ENCODE measurements around the gene CNTN2.

The CNTN2 gene

DNA sequence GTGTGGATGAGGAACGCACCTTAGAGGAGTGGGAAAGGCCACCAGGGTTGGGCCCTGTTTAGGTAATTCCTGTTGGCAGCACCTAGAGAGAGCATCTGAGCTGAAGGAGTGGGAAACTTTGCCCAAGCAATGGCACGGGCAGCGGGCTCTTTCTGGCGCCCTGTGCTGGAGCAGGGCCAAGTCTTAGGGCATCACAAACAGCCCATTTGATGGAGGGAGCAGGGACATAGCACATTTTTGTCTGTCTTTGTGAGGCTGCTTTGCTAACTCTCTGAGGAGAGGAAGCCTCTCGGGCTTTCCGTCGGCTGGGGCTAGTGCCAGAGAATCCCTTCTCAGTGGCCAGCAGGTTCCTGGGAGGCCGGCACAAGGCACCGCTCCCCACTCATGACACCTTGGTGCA, 22.5 kb upstream of the CNTN2 start:
- DNase-seq, result no peak

DNA sequence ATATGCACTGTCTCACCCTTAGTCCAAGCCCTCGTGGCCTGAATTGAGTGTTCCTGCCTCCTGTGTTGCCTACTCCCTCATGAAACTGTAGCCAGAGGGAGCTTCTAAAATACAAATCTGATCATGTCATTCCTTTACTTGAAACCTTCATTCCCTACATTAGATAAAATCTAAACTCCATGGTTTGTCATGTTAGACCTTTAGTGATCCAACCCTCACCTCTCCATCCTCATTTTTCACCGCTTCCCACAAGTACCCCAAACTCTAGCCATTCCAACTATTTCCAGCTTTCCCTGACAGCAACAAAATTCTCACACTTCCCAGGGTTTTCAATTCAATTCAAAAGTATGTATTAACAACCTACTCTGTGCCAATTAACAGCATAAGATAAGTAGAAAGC, 18.3 kb upstream of the CNTN2 start:
- DNase-seq, result no peak

GRCh38 chr1:205025239-205025638, 17.8 kb upstream of the CNTN2 start:
- no peak for DNase-seq

DNA sequence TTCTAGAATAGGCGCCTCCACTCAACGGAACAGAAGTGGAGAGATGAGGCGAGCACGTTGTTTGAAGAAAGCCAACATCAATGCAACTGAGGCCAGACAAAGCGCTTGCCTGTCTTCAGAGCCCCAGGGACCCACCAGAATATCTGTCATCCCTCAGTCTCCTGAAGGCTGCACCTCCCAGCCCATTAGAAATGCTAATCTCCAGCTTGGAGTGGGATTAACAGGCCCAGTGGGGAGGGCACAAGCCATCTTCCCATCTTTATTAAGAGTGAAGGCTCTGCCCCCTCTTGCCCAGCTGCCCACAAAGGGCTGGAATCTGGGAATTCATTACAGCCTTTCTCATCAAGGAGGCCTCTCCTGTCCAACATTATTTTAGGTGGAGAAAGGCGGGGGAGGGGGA, 16.8 kb upstream of the CNTN2 start:
- DNase-seq, result no peak

- DNase-seq, result no peak
Observed at GRCh38 chr1:205028390-205028789, 14.6 kb upstream of the CNTN2 start.

GRCh38 chr1:205028924-205029323, 14.1 kb upstream of the CNTN2 start:
- DNase-seq, result no peak

GRCh38 chr1:205030241-205030640, 12.8 kb upstream of the CNTN2 start:
- DNase-seq, result no peak

- no peak for DNase-seq
Observed at GRCh38 chr1:205030896-205031295, 12.1 kb upstream of the CNTN2 start.

DNA sequence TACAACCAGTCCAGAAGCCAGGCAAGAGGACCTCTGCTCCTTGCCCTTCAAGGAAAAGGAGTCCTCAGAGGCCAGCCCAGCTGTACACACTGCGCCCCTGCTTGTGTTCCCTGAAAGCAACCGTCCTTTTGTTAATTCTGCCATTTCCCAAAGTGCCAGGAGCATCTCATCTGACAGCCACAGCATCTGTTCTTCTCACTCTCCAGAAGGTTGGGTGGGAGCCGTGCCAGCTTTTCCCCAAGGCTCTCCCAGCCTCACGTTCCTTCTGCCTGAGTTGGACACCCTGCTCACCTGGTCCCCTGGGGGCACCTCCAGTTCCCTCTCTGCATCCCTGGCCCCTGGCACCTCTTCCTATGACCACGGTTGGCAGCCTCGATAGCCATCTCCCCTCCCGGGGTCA, 10.5 kb upstream of the CNTN2 start:
- peak; percentile 35 to 66 for DNase-seq

DNA sequence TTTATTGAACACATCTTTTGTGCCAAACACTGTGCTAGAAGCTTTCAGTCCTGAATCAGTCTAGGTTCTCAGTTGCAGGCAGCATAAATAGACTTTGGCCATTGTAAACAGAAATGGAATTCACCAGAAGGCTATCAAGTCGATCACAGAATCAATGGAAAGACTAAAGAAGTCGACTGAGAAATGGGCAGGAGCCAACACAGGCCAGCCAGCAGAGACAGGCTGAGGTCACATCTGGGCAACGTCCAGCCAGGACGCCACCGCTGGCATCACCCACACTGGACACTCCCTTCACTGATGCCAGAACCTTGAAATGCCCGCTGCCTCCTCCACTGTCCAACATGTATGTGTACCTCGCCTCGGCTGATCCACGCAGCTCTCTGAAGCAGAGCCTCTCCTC, 5.5 kb upstream of the CNTN2 start:
- no peak for DNase-seq

DNA sequence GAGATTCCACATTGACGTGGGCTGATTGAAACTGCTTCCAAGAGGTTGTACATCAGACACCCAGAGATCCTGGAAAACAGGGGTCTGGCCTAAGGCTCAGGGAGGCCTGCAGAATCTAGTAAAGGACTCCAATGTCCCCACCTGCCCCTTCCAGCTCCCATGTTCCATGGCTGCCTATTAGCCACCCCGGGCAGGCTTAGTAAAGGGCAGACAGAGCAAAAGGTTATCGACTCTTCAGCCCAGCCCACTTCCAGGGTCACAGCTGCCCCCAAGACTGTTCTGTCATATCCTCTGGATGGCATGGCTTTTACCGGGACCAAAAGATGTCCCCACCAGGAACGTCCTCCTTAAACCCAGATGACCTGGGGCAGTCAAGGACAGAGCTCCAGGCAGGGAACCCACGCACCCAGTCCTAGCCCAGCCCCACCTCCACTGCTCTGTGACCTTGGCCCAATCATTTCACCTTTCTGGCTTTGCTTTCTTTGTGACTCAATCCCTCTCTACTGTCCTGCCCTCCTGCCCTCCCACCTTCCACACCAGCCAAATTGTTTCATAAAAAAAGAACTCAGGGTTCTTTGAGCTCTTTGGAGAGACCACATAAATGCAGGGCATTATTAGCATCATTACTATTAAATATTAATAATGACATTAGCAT, 4.8 kb upstream of the CNTN2 start:
- DNase-seq, result no peak

- no peak for DNase-seq
Observed at GRCh38 chr1:205041001-205041715, 1.9 kb upstream of the CNTN2 start.

DNA sequence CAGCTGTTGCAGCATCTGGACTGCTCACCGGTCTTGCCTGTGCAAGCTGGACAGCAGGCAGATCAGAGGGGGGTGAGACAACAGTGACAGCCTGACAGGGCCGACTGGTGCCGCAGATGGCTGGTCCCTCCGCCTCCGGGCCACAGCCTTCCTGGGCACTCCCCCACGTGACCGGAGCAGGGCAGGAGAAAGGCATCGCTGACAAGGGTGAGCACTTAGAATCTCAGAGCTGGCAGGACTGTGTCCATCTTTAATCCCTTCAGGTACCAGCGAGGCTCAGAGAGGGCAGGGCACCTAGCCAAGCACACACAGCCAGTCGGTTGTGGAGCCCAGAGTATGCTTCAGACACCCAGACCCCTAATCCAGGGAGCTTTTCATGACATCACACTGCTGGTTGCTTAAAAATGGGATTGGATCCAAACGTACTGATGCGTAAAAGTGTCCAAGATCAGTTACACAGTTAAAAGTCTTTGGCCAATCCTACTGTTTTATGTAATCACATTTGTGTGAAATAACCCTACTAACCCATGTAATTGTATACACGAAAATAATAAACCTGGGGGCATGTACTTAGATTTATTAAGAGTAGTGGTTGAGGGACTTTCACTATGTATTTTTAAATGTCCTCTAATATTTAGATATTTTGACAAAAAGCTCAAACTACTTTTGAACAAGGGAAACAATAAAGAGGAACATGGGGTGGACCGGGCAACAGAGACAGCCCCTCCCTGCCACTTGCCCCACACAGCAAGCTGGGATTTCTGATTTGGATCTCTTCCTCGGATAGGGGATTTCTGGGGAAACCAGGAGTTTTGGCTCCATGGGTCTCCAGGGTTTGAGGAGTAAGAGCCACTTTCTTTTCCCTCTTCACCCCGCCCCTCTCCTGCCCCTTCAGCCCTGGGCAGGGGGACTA, 758 bp upstream of the CNTN2 start:
- DNase-seq, result peak; percentile 31 to 83

- DNase-seq, result no peak
Observed at GRCh38 chr1:205043866-205044265, 854 bp downstream of the CNTN2 start.

DNA sequence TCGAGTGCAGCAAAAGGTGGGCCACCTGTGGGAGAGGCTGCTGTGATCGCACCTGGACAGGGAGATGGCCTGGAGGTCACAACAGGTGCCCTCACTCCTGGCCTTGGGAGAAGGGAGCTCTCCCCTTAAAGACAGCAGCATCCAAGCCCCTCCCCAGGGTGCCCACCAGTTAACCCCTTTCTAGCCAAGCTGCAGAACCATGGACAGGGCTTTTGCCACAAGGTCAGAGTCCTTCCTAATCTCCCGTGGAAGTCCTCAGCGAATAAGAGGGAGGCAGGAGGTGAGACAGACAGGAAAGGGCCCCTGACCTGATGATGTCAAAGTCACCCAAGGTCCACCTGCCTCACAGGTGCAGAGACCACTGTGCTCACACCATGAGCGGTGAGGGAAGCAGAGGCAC, 1.7 kb downstream of the CNTN2 start:
- DNase-seq, result no peak

DNA sequence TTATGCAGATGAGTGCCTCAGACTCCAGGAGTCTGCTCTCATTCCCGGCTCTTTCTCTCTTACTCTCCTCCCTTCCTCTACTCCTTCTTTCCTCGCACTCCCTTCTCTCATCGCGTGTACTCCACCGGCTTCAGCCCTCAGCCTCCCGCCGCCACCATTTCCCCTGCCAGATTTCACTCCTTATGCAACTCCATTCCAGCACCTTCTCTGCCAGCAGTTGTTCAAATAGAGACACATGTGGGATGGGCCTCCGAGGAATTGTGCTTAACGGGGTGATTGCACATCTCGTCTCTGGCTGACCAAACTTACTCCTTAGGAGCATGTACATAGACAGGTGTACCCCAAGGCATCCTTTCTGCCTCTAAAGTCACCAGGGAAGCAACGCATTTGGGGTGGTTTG, 2.1 kb downstream of the CNTN2 start:
- DNase-seq, result no peak

GRCh38 chr1:205046870-205047269, 3.9 kb downstream of the CNTN2 start:
- DNase-seq, result no peak

DNA sequence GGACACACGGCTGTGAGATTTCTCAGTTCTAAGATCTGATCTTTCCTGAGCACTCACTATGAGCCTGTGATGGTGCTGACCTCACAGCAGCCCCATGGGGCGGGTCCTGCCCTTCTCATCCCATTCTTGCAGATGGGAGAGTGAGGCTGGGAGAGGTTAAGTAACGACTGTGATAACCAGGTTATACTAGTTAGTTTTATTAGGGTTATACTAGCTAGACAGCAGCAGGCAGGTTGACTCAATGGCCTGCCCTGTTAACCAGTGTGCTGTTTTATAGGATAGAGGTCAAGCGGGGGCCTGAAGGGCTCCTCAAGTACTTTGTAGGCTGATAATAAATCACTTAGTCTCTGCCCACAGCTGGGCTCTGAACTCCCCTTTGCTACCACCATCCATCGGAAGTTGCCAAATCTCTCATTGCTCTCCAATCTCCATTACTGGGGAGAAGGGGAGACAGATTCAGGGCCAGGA, 4.8 kb downstream of the CNTN2 start:
- DNase-seq, result no peak

DNA sequence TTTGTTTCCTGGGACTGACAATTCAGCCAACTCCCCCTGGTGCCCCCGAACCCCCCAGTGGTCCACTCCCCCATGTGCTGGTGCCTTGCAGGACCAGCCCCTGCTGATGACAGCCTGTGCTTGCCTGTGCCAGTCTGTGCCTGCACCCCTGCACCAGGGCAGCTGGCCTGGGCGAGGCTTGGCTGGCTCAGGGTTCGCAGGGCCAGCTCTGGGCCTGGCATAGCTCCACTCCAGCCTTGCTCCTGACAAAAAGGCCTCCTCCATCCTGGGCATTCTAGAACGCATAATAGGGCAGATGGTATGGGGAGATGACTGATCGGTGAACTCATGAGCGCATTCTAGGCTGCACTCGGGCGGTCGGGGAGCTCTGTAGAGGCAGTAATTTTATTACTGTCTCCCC, 5.4 kb downstream of the CNTN2 start:
- DNase-seq, result peak; percentile 33 to 85

DNA sequence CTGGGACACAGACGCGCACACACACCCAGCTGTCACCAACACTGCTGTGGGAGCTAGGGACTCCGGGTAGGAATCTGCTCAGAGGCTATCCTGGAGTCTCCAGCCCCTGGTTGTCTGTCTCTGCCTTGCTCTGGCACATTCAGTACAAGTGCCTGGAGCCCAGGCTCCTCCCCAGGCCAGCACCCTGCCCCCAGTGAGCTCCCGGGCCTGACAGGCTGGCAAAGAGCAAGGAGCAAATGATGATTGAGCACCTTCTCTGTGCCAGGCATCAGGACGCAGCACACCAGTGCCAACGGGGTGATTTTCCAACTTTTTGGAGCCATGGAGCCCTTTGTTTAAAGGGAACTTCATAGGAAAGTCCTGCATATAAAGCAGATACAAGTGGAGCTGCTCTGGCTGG, 6.5 kb downstream of the CNTN2 start:
- DNase-seq, result no peak

GRCh38 chr1:205052690-205053089, 9.7 kb downstream of the CNTN2 start:
- DNase-seq, result no peak

DNA sequence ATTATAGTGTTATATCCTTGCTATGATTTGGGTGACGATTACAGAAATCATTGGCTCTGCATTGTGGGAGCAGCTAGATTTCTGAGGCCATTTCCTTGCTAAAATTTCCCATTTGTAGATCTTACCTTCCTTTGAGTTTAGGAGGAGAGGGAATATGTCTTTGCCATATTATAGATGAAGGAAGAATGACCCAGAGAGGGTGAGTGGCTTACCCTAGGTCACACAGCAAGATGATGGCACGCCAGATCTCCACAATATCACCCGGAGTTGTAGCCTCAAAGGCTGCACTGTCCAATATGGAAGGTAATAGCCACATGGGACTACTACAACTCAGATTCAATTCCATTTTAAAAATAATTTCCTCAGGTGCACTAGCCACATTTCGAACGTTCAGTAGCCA, 10.3 kb downstream of the CNTN2 start:
- DNase-seq, result no peak

- DNase-seq, result no peak
Observed at GRCh38 chr1:205054013-205054412, 11.0 kb downstream of the CNTN2 start.

DNA sequence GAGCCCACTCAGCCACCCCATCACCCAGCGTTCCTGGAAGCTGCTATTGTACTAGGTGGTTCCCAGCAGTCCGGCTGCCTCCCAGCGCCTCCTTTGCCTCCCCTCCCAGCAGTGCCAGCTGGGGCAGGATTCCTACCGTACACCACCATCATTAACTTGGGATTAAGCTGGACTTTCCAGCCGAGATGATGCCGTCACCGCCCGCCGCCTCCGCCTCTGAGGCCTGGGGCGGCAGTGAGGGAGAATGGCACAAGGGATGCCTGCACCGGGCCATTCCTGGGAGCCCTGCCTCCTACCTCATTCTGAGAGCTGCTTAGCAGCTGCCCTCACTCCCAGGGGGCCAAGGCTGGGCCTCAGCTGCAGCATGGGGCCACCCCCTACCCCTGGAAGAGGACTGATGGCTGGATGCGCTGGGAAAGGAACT, 13.2 kb downstream of the CNTN2 start:
- no peak for DNase-seq
